Measurements from ENCODE around the gene SEZ6.

DNA sequence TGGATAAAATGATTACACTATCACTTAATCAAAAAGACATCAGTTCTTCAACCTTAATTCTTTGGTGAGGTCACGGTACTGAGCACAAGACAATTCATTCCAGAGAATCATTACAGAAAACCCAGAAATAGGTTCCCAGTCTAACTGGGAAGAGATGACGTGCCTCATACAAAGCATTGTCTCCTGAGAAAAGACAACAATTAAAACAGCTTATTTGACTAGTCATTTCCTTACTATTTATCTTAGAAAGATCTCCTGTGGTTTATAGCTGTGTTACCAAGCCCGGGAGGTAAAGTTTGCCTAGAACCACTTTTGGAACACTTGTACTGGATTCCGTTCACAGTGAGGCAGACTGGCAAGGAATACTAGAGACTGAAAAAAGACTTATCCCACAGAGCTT, 59.6 kb downstream of the SEZ6 start:
- TF ChIP-seq EZH2 (IDR thresholded peaks at IDR 0.05; ENCODE audit: low read length, unreplicated experiment), result no peak
- TF ChIP-seq EZH2phosphoT487 (IDR thresholded peaks at IDR 0.05; ENCODE audit: borderline replicate concordance, low read length), result no peak
